ENCODE results near the gene F8. TPM values are rescaled to one million over a fixed set of nuclear protein-coding genes. Genes with fewer than 3 reads are reported as not detected.

The F8 gene
- total and polyA plus RNA-seq, 9 of the 15 experiments (the other 6 are each of a cell fraction or from before 2014, with no cell fraction given), result 0.41 to 3.8 (median 0.91) TPM

GRCh38 chrX:155023907-155024833, 1.6 kb upstream of the F8 start (continued):
- TF ChIP-seq CHCHD3 (CRISPR knock-in tag; IDR thresholded peaks at IDR 0.05) (no peak), SFPQ (IDR thresholded peaks at IDR 0.05; ENCODE audit: low read depth, low read length) (no peak), ZNF140 (CRISPR knock-in tag; IDR thresholded peaks at IDR 0.05) (no peak), SUPT5H (IDR thresholded peaks at IDR 0.05) (no peak), TSHZ1 (CRISPR knock-in tag; IDR thresholded peaks at IDR 0.05) (no peak), BCOR (IDR thresholded peaks at IDR 0.05) (peak; percentile 67; the same call in 1 of the 2 replicates), ZNF699 (CRISPR knock-in tag; IDR thresholded peaks at IDR 0.05; ENCODE audit: insufficient replicate concordance) (no peak), NKRF (IDR thresholded peaks at IDR 0.05; ENCODE audit: borderline replicate concordance) (no peak), BRD4 (IDR thresholded peaks at IDR 0.05) (no peak), SMARCE1 (IDR thresholded peaks at IDR 0.05) (peak; percentile 59; the same call in 1 of the 2 replicates), RBM25 (IDR thresholded peaks at IDR 0.05; ENCODE audit: low read depth, low read length, severe bottlenecking) (peak; percentile 77), SRSF7 (optimal IDR thresholded peaks at IDR 0.05; ENCODE audit: low read depth, low read length) (no peak), TCFL5 (CRISPR knock-in tag; conservative IDR thresholded peaks at IDR 0.05) (no peak), CEBPG (CRISPR knock-in tag; IDR thresholded peaks at IDR 0.05) (peak; percentile 80), CEBPG (tag; conservative IDR thresholded peaks at IDR 0.05 in 1 of 2, IDR thresholded peaks at IDR 0.05 in 1 of 2) (no peak), DPF2 (IDR thresholded peaks at IDR 0.05) (peak; percentile 54), C11orf30 (IDR thresholded peaks at IDR 0.05; ENCODE audit: low read depth) (no peak), TEAD4 (IDR thresholded peaks at IDR 0.05; ENCODE audit: low read length) (peak; percentile 20; the same call in 1 of the 2 replicates), TEAD4 (CRISPR knock-in tag; IDR thresholded peaks at IDR 0.05; ENCODE audit: borderline replicate concordance) (no peak), ZNF586 (CRISPR knock-in tag; conservative IDR thresholded peaks at IDR 0.05) (no peak), MEIS2 (IDR thresholded peaks at IDR 0.05; ENCODE audit: partially characterized antibody) (peak; percentile 42), ZFP36 (IDR thresholded peaks at IDR 0.05; ENCODE audit: low read depth, low read length, partially characterized antibody) (peak; percentile 56)

Data from K562 (cell line).